HG02759 (cell line): ENCODE measurements around the gene C1orf167.

Experiments used
- ATAC-seq: cut with Tn5 transposase; IDR thresholded peaks from one replicate; pipeline ENCODE4 v1.9.1; 2021; ENCODE audit warnings: mild to moderate bottlenecking, moderate library complexity; ENCODE audit not compliant: unreplicated experiment

Gene C1orf167

DNA sequence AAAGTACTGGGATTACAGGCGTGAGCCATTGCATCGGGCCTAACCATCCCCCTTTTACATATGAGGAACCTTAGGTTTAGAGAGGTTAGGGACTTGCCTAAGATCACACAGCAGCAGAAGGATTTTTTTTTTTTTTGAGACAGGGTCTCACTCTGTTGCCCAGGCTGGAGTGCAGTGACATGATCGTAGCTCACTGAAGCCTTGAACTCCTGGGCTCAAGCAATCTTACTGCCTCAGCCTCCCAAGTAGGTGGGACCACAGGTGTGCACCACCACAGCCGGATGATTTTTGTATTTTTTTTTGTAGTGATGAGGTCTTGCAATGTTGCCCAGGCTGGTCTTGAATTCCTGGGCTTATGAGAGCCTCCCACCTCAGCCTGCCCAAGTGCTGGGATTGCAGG, 2.2 kb upstream of the C1orf167 start:
- ATAC-seq: no peak

DNA sequence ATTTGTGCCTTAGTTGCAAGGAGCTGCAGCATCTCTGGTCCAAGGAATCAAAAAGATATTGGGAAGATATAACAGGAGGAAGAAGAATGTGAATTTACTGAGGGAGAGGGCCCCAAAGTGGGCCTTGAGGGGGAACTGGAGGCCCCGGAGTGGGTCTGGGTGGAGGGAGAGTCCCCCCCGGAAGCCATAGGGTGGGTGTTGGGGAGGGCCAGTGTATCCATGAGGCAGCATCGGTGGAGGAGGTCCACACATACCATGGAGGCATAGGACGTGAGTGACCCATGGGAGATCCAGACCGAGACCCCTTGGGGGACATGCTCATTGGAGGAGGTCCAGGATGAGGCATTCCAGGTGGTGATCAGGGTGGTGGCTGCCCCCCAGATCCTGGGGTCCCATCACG, 708 bp upstream of the C1orf167 start:
- no peak for ATAC-seq

DNA sequence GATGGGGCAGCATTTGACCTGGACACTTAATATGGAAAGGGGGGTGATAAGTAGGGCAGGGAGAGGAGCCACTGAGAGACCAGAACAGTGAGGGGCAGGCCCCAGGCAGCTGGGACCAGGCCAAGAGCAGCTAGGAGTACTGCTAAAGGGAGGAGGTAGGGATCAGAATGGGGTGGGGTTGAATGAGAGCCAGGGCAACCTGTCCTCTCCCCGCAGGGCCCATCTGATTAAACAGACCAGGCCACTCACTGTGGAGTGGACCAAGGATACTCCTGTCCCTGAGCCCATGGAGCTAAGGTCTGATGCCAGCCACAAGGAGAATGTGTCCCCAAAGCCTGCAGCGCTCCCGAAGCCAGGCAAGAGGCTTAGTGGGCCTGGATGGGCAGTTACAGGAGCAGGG, 2.1 kb downstream of the C1orf167 start:
- no peak for ATAC-seq

DNA sequence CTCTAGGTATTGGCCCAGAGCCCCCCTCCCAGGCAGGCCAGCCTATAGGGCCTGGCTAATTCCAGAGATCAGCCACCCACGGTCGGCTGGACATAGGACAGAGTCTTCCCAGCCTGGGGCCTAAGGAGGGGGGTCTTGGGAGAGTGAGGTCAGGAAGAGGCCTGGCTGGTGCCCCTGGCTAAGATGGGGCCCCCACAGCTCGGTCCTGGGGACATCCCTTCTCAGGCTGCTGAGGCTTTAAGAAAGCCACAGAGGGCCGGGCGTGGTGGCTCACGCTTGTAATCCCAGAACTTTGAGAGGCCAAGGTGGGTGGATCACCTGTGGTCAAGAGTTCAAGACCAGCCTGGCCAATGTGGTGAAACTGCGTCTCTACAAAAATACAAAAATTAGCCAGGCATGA, 2.5 kb downstream of the C1orf167 start:
- no peak for ATAC-seq

DNA sequence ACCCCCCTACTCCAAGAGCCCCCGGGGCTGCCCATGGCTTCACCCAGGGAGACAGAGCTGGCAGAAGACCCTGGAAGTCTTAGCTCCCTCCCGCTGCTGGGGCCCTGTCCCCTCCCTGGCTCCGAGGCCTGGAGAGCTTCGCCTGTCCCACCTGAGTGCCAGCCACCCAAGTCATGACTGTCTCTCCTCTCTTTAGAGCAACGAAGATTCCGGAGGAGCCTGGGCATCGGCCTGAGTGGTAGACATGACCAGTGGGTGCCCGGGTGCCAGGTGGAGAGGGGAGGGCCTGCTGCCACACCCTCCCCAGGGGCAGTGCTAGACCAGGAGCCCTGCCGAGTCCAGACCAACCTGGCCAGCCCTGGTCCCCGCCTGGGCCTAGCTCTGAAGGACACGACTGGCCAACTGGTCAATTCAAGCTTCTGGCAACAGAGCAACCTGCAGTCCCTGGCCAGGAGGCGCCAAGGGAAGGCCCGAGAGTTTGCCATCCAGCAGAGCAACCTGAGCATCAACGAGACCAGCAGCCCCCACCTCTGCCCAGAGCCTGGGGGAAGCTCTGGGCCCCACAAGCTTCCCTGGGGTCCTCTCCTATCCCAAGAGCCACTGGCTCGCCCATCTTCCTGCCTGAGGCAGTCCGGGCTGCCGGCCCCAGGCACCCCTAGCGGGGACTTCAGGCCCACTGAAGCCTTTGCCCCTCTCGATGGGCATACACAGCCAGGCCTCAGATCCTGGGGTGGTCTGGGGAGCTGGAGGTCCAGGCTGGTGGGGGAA, 3.9 kb downstream of the C1orf167 start:
- ATAC-seq: no peak

DNA sequence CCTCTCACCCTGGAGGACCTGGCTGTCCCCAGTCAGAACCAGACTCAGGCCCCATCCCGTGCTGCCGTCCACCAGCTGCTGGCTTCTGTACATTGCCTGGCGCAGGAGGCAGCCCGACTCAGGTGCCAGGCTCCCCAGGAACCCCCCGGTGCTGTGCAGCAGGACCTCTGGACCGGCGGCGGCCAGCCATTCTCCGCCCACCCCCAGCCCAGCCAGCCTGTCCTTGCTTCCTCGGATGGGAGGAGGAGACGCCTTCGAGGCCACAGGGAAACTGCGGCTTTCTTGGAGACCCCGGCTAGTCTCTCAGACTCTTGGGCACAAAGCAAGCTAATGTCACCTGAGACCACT, 4.4 kb downstream of the C1orf167 start:
- no peak for ATAC-seq

DNA sequence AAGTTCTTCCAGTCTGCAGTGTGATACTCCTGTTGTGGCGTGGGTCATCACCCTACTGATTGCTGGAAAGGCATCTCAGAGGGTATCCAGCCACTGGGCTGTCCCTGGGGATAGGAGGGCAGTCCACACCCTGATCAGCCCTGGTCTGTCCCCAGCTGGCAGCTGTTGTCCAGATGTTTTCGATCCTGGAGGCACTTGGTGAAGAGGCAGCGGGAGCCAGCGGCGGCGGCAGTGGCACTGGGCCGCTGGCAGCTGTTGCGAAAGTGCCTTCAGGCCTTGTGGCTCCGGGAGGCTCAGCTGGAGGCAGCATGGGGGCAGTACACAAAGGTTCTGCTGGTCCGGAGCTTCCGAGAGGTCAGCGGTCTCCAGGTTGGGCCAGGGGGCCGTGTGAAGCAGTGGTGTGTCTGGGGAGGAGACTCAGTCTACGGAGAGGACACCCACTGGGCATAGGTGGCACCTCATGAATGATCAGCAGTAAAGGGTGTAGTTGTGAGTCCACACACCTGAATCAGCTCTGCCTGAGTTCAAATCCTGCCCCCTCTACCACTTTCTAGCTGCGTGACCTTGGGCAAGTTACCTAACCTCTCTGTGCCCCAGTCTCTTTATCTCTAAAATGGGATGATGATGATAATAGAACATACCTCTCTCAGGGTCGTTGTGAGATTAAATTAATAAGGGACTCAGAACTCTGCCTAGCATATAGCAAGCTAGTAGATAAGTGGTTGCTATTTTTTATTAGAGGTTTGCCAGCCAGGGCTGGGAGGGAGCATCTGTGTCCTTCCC, 6.1 kb downstream of the C1orf167 start:
- no peak for ATAC-seq

DNA sequence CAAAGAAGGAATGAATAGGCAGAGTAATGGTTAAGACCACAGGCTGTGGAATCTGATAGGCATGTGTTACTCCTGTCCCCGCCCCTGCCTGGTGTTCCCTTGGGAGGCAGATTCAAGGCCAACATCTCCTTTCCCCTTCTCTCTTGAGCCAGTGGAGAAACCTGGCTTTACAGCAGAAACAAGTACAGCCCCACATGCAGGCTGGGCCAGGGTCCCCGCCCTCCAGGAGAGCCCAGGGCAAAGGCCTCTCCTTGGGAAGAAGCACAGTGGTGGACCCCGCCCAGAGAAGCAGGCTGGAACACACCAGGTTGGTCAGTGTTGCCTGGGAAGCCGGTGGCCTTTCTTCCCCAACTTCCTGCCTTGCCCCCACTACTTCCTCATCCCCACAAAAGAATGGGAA, 6.8 kb downstream of the C1orf167 start:
- ATAC-seq: no peak

DNA sequence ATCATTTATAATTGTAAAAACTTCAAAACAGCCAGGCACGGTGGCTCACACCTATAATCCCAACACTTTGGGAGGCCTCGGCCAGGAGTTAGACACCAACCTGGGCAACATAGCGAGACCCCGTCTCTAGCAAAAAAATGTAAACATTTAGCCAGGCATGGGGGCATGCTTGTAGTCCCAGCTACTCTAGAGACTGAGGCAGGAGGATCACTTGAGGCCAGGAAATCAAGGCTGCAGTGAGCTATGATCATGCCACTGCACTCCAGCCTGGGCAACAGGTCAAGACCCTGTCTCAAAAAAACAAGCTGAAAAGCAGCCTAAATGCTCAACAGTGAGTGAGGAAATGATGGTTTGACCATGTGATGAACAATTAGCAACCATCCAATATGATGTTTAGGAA, 7.3 kb downstream of the C1orf167 start:
- ATAC-seq: no peak

DNA sequence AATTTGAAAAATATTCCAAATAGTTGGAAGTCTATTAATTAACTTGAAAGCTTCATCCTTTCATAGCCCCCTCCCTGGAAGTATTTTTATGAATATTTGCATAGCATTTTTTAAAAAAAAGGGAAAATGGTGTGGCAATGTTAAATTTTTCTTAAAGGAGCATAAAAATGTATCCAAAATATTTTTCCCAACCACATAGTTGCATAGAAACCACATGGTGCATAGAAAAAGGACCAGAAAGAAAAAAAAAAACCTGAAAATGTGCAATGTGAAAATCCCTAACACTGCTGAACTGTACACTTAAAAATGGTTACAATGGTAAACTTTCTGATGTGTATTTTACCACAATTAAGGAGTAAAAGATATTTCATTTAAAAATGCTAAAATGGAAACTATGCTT, 8.0 kb downstream of the C1orf167 start:
- no peak for ATAC-seq

DNA sequence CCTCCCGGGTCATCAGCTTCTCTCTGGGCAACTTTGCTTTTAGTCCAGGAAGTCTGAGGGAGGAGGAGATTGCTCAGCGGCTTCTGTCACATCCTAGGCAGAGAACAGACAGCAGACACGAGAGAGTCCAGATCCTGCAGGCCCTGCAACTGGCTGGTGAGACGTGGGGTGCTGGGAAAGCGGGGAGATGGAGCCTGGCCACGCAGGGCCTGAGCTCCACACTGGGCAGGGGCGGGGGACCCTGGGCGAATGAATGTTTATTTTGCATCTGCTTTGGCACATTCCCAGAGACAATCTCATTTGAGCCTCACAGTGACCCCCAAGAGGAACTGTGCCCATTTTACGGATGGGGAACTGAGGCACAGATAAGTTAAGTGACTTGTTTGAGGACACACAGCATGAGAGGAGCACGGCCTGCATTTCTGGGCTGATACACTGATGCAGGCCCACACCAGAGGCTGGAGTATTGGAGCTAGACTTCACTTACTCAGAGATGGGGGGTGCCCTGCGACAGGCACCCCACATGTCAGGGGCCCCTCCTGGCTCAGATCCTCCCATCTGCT, 9.6 kb downstream of the C1orf167 start:
- ATAC-seq: no peak

DNA sequence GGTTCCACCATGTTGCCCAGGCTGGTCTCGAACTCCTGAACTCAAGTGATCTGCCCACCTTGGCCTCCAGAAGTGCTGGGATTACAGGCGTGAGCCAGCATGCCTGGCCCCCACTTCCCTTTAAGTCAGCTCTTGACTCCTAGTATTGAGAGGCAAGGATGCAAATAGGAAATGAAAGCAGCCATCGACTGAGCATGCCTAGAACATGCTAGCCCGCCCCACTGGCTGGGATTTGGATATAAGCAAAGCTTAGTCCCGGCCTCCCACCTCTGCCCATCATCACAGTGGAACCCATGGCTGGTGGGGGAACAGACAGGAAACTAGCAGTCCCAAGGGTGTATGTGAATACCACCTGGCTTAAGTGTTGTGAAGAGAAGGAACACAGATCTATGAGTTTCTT, 10.5 kb downstream of the C1orf167 start:
- no peak for ATAC-seq

DNA sequence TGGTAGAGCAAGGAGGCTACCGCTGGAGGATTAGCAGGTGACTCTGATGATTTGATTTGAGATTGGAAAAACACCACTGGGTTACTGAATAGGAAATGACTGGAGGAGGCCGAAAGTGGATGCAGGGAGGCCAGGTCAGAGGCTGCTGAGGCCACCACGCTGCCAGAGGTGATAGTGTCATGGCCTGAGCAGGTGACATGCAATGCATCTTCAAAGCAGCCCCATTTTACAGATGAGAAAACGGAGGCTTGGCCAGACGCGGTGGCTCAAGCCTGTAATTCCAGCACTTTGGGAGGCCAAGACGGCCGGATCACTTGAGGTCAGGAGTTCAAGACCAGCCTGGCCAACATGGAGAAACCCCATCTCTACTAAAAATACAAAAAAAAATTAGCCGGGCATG, 12.8 kb downstream of the C1orf167 start:
- ATAC-seq: no peak

DNA sequence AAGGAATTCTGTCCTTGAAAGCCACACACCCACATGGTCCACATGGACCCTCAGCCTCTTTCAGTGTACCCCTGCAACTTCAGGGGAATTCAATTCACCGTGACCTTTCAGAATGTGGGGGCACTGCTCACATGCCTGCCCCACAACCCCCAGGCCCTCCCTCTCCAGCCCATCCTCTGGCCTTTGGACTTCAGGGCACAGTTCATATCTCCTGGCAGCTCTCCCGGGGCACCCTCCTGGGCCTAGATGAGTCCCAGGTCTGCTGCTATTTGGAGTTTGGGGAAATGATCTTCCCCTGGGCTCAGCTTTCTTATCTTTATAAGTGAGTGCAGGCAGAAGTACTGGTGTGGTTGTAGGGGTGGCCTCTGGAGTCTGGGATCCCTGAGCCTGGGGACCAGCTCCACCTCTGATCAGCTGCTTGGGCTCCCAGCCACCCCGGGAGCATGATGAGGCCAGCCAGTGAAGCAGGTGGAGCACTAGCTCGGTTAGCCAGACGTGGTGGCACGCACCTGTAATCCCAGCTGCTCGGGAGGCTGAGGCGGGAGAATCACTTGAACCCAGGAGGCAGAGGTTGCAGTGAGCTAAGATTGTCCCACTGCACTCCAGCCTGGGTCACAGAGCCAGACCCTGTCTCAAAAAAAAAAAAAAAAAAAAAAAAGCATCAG, 15.8 kb downstream of the C1orf167 start:
- no peak for ATAC-seq

DNA sequence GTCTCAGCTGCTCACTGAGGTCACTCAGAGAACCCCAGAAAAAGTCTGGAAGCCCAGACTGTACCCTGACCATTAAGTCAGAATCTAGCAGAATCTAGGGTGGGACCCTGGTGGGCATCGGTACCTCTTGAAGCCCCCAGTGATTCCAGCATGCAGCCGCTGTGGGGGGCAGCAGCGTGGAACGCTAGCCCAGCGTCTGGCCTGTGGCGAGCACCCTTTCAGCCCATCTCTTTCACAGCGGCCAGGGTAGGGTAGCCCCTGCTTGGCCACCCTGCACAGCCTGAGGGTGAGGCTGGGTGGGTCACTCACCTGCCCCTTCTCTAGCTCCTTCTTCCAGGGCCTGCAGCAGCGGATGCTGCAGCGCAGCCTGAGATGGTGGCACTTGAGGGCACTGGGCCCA, 16.3 kb downstream of the C1orf167 start:
- ATAC-seq: no peak

DNA sequence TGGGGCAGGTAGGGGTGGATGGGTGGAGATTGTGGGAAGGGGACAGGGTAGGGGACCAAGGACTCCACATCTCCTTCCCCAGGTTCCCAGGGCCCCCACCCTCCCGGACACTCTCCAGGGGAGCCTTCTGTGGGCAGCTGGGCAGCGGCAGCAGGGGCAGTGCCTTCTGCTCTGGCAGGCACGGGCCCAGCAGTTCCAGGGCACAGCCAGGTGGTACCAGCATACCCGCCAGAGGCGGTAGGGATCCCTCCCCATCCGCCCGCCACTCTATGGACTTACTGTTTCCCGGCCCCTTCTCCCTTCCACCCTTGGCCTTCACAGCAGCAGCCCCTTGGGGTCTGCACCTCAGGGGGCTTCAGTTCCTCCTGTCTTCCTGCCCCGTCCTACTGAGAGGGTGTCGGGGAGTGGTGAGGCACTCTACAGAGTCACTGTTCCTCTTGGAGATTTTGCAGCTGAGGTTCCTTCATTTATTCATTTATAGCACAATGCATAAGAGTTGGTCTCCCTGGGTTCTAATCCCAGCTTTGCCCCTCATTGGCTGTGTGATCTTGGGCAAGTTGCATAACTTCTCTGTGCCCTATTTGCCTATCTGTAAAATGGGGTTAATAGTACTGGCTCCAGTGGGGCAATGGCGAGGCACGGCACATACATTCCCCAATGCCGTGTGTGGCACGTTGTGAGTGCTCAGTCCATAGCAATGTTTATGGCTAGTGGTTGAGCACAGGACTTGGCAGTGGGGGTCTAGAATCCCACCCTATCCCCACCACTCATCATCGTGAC, 17.0 kb downstream of the C1orf167 start:
- ATAC-seq: no peak

DNA sequence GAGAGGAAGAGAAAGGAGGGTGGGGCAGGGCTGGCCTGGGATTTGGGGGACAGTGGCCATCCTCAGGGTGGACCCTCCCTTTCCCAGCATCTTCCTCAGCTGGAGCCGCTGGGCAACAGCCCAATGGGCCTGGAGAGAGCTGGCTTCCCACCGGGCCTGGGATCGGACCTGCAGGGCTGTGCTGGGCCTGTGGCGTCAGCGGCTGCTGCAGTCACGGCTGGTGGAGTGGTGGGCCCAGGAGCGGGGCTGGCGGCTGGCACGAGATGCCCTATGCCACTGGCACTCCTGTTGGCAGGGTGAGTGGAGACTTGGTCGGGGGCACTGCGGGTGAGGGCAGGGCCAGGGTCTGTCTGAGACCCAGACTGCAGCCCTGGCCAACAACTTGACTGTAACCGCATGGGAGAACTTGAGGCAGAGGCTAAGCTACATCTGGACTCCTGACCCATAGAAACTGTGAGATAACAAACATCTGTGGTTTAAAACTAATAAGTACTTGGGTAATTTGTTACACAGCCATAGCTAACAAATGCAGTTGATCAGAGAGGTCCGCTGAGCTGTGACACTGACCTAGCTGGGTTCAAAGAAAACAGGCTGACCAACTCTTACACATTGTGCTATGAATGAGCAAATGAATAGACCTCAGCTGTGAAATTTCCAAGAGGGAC, 17.9 kb downstream of the C1orf167 start:
- ATAC-seq: no peak

DNA sequence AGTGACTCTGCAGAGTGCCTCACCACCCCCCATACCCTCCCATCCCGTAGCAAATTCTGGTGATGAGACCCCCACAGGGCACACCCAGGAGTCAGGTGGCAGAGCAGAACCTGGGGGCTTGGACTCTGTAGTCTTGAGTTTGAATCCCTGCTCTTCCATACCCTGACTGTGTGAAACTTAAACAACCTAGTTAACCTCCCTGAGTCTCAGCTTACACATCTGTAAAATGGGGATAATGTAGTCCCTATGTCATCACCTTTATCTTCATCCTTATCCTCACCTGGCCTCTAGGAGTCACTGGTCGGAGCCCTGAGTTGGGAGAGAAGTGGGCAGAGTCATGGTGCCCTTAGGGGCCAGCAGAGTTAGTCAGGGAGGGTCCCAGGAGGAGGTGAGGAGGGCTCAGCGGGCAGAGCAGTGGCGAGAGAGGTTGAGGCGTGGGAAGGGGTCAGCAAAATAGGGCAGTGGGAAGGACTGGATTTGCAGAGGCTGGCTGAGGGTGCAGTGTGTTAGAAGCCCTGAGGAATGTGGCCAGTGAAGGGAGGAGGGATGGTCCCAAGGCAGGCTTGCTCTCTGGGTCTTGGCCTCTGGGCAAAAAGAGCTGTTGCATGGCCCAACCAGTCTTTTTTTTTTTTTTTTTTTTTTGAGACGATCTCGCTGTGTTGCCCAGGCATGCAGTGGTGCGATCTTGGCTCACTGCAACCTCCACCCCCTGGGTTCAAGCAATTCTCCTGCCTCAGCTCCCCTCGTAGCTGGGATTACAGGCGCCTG, 18.6 kb downstream of the C1orf167 start:
- no peak for ATAC-seq

DNA sequence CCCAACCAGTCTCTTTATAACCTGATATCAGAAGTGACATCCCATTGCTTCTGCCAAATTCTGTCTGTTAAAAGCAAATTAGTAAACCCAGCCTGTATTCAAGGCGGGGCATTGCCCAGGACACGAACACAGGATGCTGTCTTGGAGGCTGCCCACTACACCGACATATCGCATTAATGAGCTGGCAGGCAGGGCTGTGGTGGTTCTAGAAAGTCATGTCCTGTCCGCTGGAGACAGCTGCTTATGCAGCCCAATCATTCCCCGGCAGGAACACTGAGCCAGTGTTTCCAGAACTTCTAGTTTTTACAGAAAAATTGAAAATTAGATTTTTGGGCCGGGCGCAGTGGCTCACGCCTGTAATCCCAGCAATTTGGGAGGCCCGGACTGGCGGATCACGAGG, 19.3 kb downstream of the C1orf167 start:
- ATAC-seq: no peak
